Ishikawa (cell line): ENCODE results near the gene CKB.

Experiments
- CEBPB ChIP-seq: IDR thresholded peaks from 2 replicates; pipeline ENCODE4 v1.6.1; 2012
- CREB1 ChIP-seq: IDR thresholded peaks from 2 replicates; pipeline ENCODE4 v1.6.1; 2012; ENCODE audit warnings: low read depth
- EGR1 ChIP-seq: IDR thresholded peaks from 2 replicates; pipeline ENCODE4 v1.6.1; 2012
- EP300 ChIP-seq: IDR thresholded peaks from 2 replicates; pipeline ENCODE4 v1.6.1; 2012; ENCODE audit warnings: borderline replicate concordance
- FOXM1 ChIP-seq: IDR thresholded peaks from 2 replicates; pipeline ENCODE4 v1.6.1; 2012; ENCODE audit warnings: low read depth, borderline replicate concordance
- NFIC ChIP-seq: IDR thresholded peaks from 2 replicates; pipeline ENCODE4 v1.6.1; 2012
- RAD21 ChIP-seq: IDR thresholded peaks from 2 replicates; pipeline ENCODE4 v1.6.1; 2012; ENCODE audit warnings: low read depth
- REST ChIP-seq: IDR thresholded peaks from 2 replicates; pipeline ENCODE4 v1.6.1; 2012; ENCODE audit warnings: low read depth, mild to moderate bottlenecking
- TAF1 ChIP-seq: IDR thresholded peaks from 2 replicates; pipeline ENCODE4 v1.6.1; 2012; ENCODE audit warnings: low read depth, mild to moderate bottlenecking
- TCF12 ChIP-seq: IDR thresholded peaks from 2 replicates; pipeline ENCODE4 v1.6.1; 2012; ENCODE audit warnings: low read depth
- TEAD4 ChIP-seq: IDR thresholded peaks from 2 replicates; pipeline ENCODE4 v1.6.1; 2012
- USF1 ChIP-seq: IDR thresholded peaks from 2 replicates; pipeline ENCODE4 v1.6.1; 2012
- YY1 ChIP-seq: IDR thresholded peaks from 2 replicates; pipeline ENCODE4 v1.6.1; 2012; ENCODE audit warnings: low read depth
- ZBTB7A ChIP-seq: IDR thresholded peaks from 2 replicates; pipeline ENCODE4 v1.6.1; 2012; ENCODE audit warnings: low read depth
- TF ChIP-seq, protein P1 (sequence below): IDR thresholded peaks from 2 replicates; pipeline ENCODE4 v1.6.1; 2012

The CKB gene

DNA sequence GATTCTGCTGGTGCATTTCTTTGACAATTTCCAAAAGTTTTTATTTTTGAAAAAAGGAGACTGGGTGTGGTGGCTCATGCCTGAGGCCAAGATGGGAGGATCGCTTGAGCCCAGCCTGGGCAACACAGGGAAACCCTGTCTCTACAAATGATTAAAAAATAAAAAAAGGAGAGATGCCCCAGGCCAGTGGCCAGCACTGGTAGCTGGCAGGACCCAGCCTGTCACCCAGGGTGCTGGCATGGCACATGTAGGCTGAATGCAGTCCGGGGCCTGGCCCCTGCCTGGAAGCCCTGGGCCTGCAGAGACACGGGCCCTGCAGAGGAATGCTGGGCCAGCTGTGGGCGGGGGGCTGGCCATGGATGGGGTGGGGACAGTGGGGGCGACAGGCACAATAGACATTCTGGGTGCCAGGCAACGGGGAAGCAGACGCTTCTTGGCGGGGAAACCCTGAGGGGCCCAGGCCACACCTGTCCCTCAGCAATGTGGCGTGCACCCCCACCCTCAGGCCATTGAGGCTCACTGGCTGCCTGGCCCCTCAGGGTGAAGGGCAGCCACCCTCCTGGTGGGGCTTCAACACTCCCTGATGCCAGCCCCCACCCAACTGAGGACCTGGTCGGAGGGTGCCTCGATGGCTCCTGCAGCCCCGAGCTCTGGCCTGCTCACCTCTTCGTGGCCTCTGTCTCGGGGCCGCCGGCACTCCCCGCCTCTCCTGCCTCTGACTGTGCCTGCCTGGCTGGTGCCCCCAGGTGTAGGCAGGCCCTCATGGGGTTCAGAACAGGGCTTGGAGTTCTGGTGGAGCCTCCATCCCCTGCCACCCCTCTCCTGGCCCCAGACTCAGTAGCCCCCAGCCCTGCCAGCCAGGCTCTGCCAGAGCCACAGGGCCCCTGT, 18.4 kb upstream of the CKB start:
- no peak for TF ChIP-seq EP300
- no peak for TF ChIP-seq EGR1
- no peak for TF ChIP-seq NFIC
- no peak for TF ChIP-seq YY1
- TF ChIP-seq TEAD4: no peak
- TF ChIP-seq REST: no peak
- TF ChIP-seq CEBPB: no peak
- TF ChIP-seq FOXM1: no peak
- TF ChIP-seq CREB1: no peak
- TF ChIP-seq RAD21: no peak
- no peak for TF ChIP-seq TCF12
- TF ChIP-seq, protein P1, sequence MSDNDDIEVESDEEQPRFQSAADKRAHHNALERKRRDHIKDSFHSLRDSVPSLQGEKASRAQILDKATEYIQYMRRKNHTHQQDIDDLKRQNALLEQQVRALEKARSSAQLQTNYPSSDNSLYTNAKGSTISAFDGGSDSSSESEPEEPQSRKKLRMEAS: no peak
- TF ChIP-seq TAF1: no peak
- no peak for TF ChIP-seq ZBTB7A
- TF ChIP-seq USF1: no peak

GRCh38 chr14:103539056-103539825, 16.6 kb upstream of the CKB start:
- TF ChIP-seq EGR1 (no peak), TAF1 (no peak), RAD21 (0 out of 2 replicates have a peak, but pooled peaks have one; percentile 7)
- TF ChIP-seq, protein P1: no peak

DNA sequence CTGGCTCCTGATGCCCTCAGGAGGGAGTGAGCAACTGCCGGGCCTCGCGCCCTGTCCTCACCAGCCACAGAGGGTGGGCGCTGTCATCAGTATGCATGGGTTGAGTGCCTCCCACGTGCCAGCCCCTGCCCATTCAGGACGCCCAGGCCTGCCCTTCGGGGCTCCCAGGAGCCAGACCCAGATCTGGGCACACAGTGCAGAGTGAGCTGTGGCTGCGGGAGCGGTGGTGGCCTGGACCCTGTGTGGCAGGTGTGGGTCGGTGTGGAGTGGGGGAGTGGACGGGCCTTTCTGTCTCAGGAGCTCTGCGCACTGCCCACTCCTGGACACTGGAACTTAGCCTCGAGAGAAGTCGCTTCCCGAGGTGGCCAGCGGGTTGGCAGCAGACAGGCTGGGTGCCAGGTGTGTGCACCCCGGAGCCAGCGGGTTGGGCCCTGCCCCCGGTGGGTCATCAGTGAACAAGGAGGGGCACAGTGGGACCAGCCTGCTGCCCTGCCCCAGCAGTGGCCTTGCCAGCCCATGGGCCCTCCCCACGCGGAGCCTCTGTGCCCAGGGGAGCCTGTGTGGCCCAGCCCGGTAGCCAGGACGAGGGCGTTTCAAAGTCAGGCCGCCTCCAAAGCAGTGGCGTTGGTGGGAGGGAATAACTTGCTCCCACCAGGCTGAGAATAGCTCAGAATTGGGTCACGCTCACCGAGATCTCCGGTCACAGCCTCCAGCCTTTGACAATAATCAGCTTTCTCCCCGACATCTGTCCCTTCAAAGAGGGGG, 15.8 kb upstream of the CKB start:
- TF ChIP-seq CREB1 (no peak), USF1 (no peak), YY1 (no peak), FOXM1 (no peak), ZBTB7A (no peak), TAF1 (no peak), CEBPB (no peak), TCF12 (no peak), EP300 (no peak), REST (no peak), RAD21 (no peak), TEAD4 (no peak), NFIC (no peak)
- TF ChIP-seq, protein P1: no peak

- TF ChIP-seq RAD21 (no peak), FOXM1 (no peak), CEBPB (no peak), CREB1 (no peak), TCF12 (no peak), TEAD4 (no peak), EGR1 (no peak), ZBTB7A (no peak), USF1 (no peak), YY1 (no peak), REST (no peak), TAF1 (no peak), NFIC (no peak), EP300 (no peak)
- TF ChIP-seq, protein P1: no peak
Measured at GRCh38 chr14:103537175-103537990, 14.8 kb upstream of the CKB start.
